B cell (primary cell): Measurements from ENCODE around the gene SMARCC2. TPM values are rescaled to one million over a fixed set of nuclear protein-coding genes. Genes with fewer than 3 reads are reported as not detected.

Experiments used
- ATAC-seq: fragments of 200-7000 bp; cut with Tn5 transposase; one replicate; pipeline ENCODE4 v1.10.0; 2021; ENCODE audit warnings: low read depth, mild to moderate bottlenecking, moderate number of reproducible peaks, moderate library complexity
- CTCF ChIA-PET: fragments of 350-600 bp; sonication (Branson Sonifier 250); formaldehyde crosslinking; loops from one replicate; lab custom pipeline; 2021; ENCODE audit warnings: antibody characterized with exemption, inconsistent platforms; lab: Charles Lee
- POLR2A ChIA-PET: fragments of 350-600 bp; sonication (Branson Sonifier 250); formaldehyde crosslinking; loops from one replicate; lab custom pipeline; 2021; ENCODE audit warnings: antibody characterized with exemption; lab: Charles Lee
- DNase-seq: peaks from one replicate; pipeline ENCODE4 v3.0.0; 2013
- H2AFZ ChIP-seq: 2 replicates; pipeline ENCODE4 v1.6.1; 2012; ENCODE audit warnings: mild to moderate bottlenecking, low read depth, low read length; ENCODE audit not compliant: insufficient read depth, poor library complexity, severe bottlenecking
- H3K27ac ChIP-seq, 2 donors: 1 replicate in 1 of 2; 2 replicates in 1 of 2; pipeline ENCODE4 v1.5.1; 2012 to 2013; ENCODE audit warnings: low read length in 2 of 2, mild to moderate bottlenecking in 2 of 2, moderate library complexity in 1 of 2
- H3K27me3 ChIP-seq, 4 experiments: fragments of 200-600 bp in 1 of 4; sonication (generic) in 1 of 4; replicated peaks in 1 of 4; 1 replicate in 2 of 4; 2 replicates in 2 of 4; pipeline versions ENCODE4 v1.6.1 to v1.7.0; 2013 to 2016; ENCODE audit warnings: low read length in 3 of 4, mild to moderate bottlenecking in 2 of 4, mixed read lengths in 1 of 4, moderate library complexity in 1 of 4; ENCODE audit not compliant: insufficient read depth in 4 of 4, control insufficient read depth in 3 of 4; ENCODE audit errors: control extremely low read depth in 1 of 4
- H3K36me3 ChIP-seq, 2 experiments: replicated peaks in 1 of 2; 1 replicate in 1 of 2; 2 replicates in 1 of 2; pipeline versions ENCODE4 v1.6.1 to v1.7.1; 2013; ENCODE audit warnings: low read length in 1 of 2; ENCODE audit not compliant: insufficient read depth in 2 of 2, control insufficient read depth in 1 of 2; ENCODE audit errors: control extremely low read depth in 1 of 2, extremely low read depth in 1 of 2
- H3K4me1 ChIP-seq, 2 donors: fragments of 200-600 bp in 1 of 2; sonication (generic) in 1 of 2; 1 replicate in 1 of 2; 2 replicates in 1 of 2; pipeline versions ENCODE4 v1.5.1 to v1.6.1; 2013 to 2017; ENCODE audit warnings: low read length in 2 of 2; ENCODE audit not compliant: control insufficient read depth in 2 of 2, insufficient read depth in 2 of 2
- H3K4me2 ChIP-seq: replicated peaks from 2 replicates; pipeline ENCODE3; 2012; ENCODE audit warnings: mild to moderate bottlenecking, low read depth, low read length; ENCODE audit not compliant: poor library complexity, severe bottlenecking
- H3K4me3 ChIP-seq, 5 experiments: fragments of 200-600 bp in 1 of 5; sonication (generic) in 1 of 5; 1 replicate in 3 of 5; 2 replicates in 2 of 5; pipeline versions ENCODE4 v1.5.1 to v1.7.0; 2011 to 2016; ENCODE audit warnings: low read length in 4 of 5, mild to moderate bottlenecking in 4 of 5, low read depth in 2 of 5, control low read depth in 1 of 5, moderate library complexity in 1 of 5; ENCODE audit not compliant: insufficient read depth in 1 of 5; ENCODE audit errors: control extremely low read depth in 1 of 5, extremely low read depth in 1 of 5
- H3K79me2 ChIP-seq: fragments of 200-600 bp; sonication (generic); one replicate; pipeline ENCODE4 v1.6.0; 2016; ENCODE audit warnings: low read length; ENCODE audit not compliant: control insufficient read depth, insufficient read depth
- H3K9ac ChIP-seq: fragments of 200-600 bp; sonication (generic); 2 replicates; pipeline ENCODE4 v1.6.1; 2017; ENCODE audit warnings: mild to moderate bottlenecking, low read length, moderate library complexity
- H3K9me3 ChIP-seq, 3 donors: one replicate each; pipeline versions ENCODE4 v1.6.1 to v1.7.1; 2013; ENCODE audit warnings: low read length in 2 of 3; ENCODE audit not compliant: control insufficient read depth in 2 of 3, insufficient read depth in 1 of 3; ENCODE audit errors: control extremely low read depth in 1 of 3
- H4K20me1 ChIP-seq: 2 replicates; pipeline ENCODE4 v1.6.0; 2012; ENCODE audit warnings: mild to moderate bottlenecking, low read length; ENCODE audit not compliant: insufficient read depth, control insufficient read depth, poor library complexity, severe bottlenecking
- H3K27ac Mint-ChIP-seq: one replicate; pipeline ENCODE4 v1.8.0; 2021; ENCODE audit warnings: mixed read lengths
- H3K27me3 Mint-ChIP-seq: one replicate; pipeline ENCODE4 v1.8.0; 2021; ENCODE audit warnings: mixed read lengths
- H3K4me1 Mint-ChIP-seq: one replicate; pipeline ENCODE4 v1.8.0; 2021; ENCODE audit warnings: mixed read lengths
- H3K4me3 Mint-ChIP-seq: one replicate; pipeline ENCODE4 v1.8.0; 2021; ENCODE audit warnings: mixed read lengths
- H3K9me3 Mint-ChIP-seq: one replicate; pipeline ENCODE4 v1.8.0; 2022; ENCODE audit warnings: mixed read lengths; ENCODE audit not compliant: insufficient read depth
- CTCF ChIP-seq: fragments of 200-600 bp; IDR thresholded peaks from one replicate; pipeline ENCODE4 v1.8.0; 2022; ENCODE audit warnings: antibody characterized with exemption, mild to moderate bottlenecking
- EZH2 ChIP-seq: IDR thresholded peaks from 2 replicates; pipeline ENCODE4 v1.6.1; 2012; ENCODE audit warnings: borderline replicate concordance, low read depth, mild to moderate bottlenecking, moderate library complexity, low read length; ENCODE audit not compliant: insufficient read depth, poor library complexity, severe bottlenecking
- WGBS: methylation state at CpG from one replicate; pipeline ENCODE4 v1.1.5; 2013; ENCODE audit warnings: missing lambda C conversion rate; ENCODE audit not compliant: insufficient coverage; 5-methylcytosine and 5-hydroxymethylcytosine counted together
- intact Hi-C: fragments of 100-400 bp; cut with micrococcal nuclease; formaldehyde crosslinking; loops from one replicate; pipeline ENCODE4 v1.10.0; 2022
- polyA plus RNA-seq: library from polyadenylated mRNA; depleted of rRNA; stranded (reverse); fragments of >200 nt; gene quantifications from 2 replicates; pipeline ENCODE4 v1.2.3, GENCODE V29; 2012
- total RNA-seq, 2 donors: library from RNA; stranded (reverse); fragments of 120-200 nt in 1 of 2; gene quantifications; 1 replicate in 1 of 2; 2 replicates in 1 of 2; pipeline versions ENCODE4 v1.2.3 to v1.2.4, GENCODE V29; 2013 to 2022

Gene SMARCC2
- total and polyA plus RNA-seq, 2 donors (not counting 1 experiment from before 2014, with no cell fraction given) = 70.4 to 198 TPM

- Histone ChIP-seq H4K20me1 (no peaks in the 10 kb centered on the region), H3K4me3 (peak overlapping the region in 4 of 5 experiments; percentile 80 to 89 (median 86)), H3K9me3 (no peaks in the 10 kb centered on the region), H2AFZ (no peak overlapping the region), H3K4me1 (peaks cover 19 to 34% of the 10 kb centered on the region in 2 donors), H3K36me3 (peaks cover 0 to 10% of the 10 kb centered on the region in 2 experiments), H3K27ac (peak overlapping the region; percentile 75 to 86), H3K9ac (peak overlapping the region; percentile 92), H3K79me2 (peaks cover 29% of the 10 kb centered on the region), H3K4me2 (peak overlapping the region; percentile 99), H3K27me3 (no peaks in the 10 kb centered on the region)
- DNase-seq = peak; percentile 26
- ChIA-PET CTCF (interaction anchor here (0.7 to 6.7 kb wide), 13 partner anchors 11 to 496 kb away, joined by 3 to 247 read pairs (median 8); partner anchors contain the start of genes ANKRD52, ESYT1, MYL6B and NABP2), POLR2A (interaction anchor here (0.7 to 3.2 kb wide), 4 partner anchors 31 to 259 kb away, joined by 4 to 35 read pairs (median 6); partner anchors contain the start of genes ESYT1 and RNF41)
- Mint-ChIP-seq H3K4me1 (peaks cover 49% of the 10 kb centered on the region), H3K4me3 (peak overlapping the region; percentile 98), H3K27ac (peak overlapping the region; percentile 97), H3K27me3 (no peaks in the 10 kb centered on the region), H3K9me3 (no peaks in the 10 kb centered on the region)
- no peak for ATAC-seq
- 23% methylated on average over 1 of the region's 9 CpGs for WGBS
- intact Hi-C loops = loop anchor here (2.0 to 5.0 kb wide), 3 partner anchors 127 to 257 kb away; partner anchors contain the start of genes CNPY2, SUOX and TIMELESS
- TF ChIP-seq CTCF (no peak), EZH2 (no peak)
These were observed 1.4 kb upstream of the SMARCC2 start for GRCh38 chr12:56190695-56191155.
